ENCODE data around the gene HERC5.

Gene HERC5

GRCh38 chr4:88489100-88489761 is 32.3 kb downstream of the HERC5 start:
- Mint-ChIP-seq H3K4me1 (no peaks in the 10 kb centered on the region), H3K4me3 (no peak overlapping the region), H3K36me3 (ENCODE audit: low read depth) (no peaks in the 10 kb centered on the region), H3K27me3 (ENCODE audit: low read depth) (no peaks in the 10 kb centered on the region), H3K27ac (no peak overlapping the region), H3K9me3 (no peaks in the 10 kb centered on the region)
- TF ChIP-seq CTCF (IDR thresholded peaks at IDR 0.05; ENCODE audit: unreplicated experiment in 3 of 3) = no peak

- H3K27ac Mint-ChIP-seq = no peak overlapping the region
- no peaks in the 10 kb centered on the region for H3K4me1 Mint-ChIP-seq
- H3K4me3 Mint-ChIP-seq = no peak overlapping the region
- no peaks in the 10 kb centered on the region for H3K27me3 Mint-ChIP-seq (ENCODE audit: low read depth)
- no peaks in the 10 kb centered on the region for H3K36me3 Mint-ChIP-seq (ENCODE audit: low read depth)
- no peaks in the 10 kb centered on the region for H3K9me3 Mint-ChIP-seq
- no peak for TF ChIP-seq CTCF (IDR thresholded peaks at IDR 0.05; ENCODE audit: unreplicated experiment in 3 of 3)
Observed at GRCh38 chr4:88497859-88498409, 41.0 kb downstream of the HERC5 start.

- Mint-ChIP-seq H3K4me3 (no peak overlapping the region), H3K36me3 (ENCODE audit: low read depth) (no peaks in the 10 kb centered on the region), H3K9me3 (no peaks in the 10 kb centered on the region), H3K27ac (no peak overlapping the region), H3K27me3 (ENCODE audit: low read depth) (no peaks in the 10 kb centered on the region), H3K4me1 (no peaks in the 10 kb centered on the region)
- no peak for TF ChIP-seq CTCF (IDR thresholded peaks at IDR 0.05; ENCODE audit: unreplicated experiment in 3 of 3)
Observed at GRCh38 chr4:88503344-88503743, 46.4 kb downstream of the HERC5 start.

GRCh38 chr4:88511236-88511635 is 54.3 kb downstream of the HERC5 start:
- TF ChIP-seq CTCF (IDR thresholded peaks at IDR 0.05; ENCODE audit: unreplicated experiment in 3 of 3) = no peak
- no peaks in the 10 kb centered on the region for H3K4me1 Mint-ChIP-seq
- H3K27ac Mint-ChIP-seq = no peak overlapping the region
- no peaks in the 10 kb centered on the region for H3K9me3 Mint-ChIP-seq
- H3K36me3 Mint-ChIP-seq (ENCODE audit: low read depth) = no peaks in the 10 kb centered on the region
- no peaks in the 10 kb centered on the region for H3K27me3 Mint-ChIP-seq (ENCODE audit: low read depth)
- no peak overlapping the region for H3K4me3 Mint-ChIP-seq

GRCh38 chr4:88514557-88515511 is 57.9 kb downstream of the HERC5 start:
- H3K27me3 Mint-ChIP-seq (ENCODE audit: low read depth) = no peaks in the 10 kb centered on the region
- H3K27ac Mint-ChIP-seq = no peak overlapping the region
- no peaks in the 10 kb centered on the region for H3K9me3 Mint-ChIP-seq
- H3K4me3 Mint-ChIP-seq = no peak overlapping the region
- H3K36me3 Mint-ChIP-seq (ENCODE audit: low read depth) = no peaks in the 10 kb centered on the region
- no peak for TF ChIP-seq CTCF (IDR thresholded peaks at IDR 0.05; ENCODE audit: unreplicated experiment in 3 of 3)
- no peaks in the 10 kb centered on the region for H3K4me1 Mint-ChIP-seq

Data from nephron (organoid).